GM23338 (cell line): Measurements from ENCODE around the gene AGPAT4. TPM values are rescaled to one million over a fixed set of nuclear protein-coding genes. Genes with fewer than 3 reads are reported as not detected.

Experiments
- ATAC-seq: fragments of 200-7000 bp; cut with Tn5 transposase; 3 replicates; pipeline ENCODE4 v1.9.1; 2020
- DNase-seq: peaks from one replicate; pipeline ENCODE4 v3.0.0-alpha.2; 2015; ENCODE audit warnings: low spot score
- H2AFZ ChIP-seq: fragments of 200-600 bp; sonication (generic); 2 replicates; pipeline ENCODE4 v1.8.0; 2016; ENCODE audit warnings: antibody characterized with exemption, mild to moderate bottlenecking, moderate library complexity
- H3F3A ChIP-seq: fragments of 200-600 bp; sonication (generic); replicated peaks from 2 replicates; pipeline ENCODE4 v1.8.0; 2017; ENCODE audit warnings: antibody characterized with exemption, mixed run types, low read depth
- H3K27ac ChIP-seq: fragments of 200-600 bp; sonication (generic); 2 replicates; pipeline ENCODE4 v1.6.1; 2016; ENCODE audit warnings: low read depth
- H3K27me3 ChIP-seq: fragments of 200-600 bp; sonication (generic); 2 replicates; pipeline ENCODE4 v1.8.0; 2016; ENCODE audit warnings: mild to moderate bottlenecking, mixed run types, moderate library complexity; ENCODE audit not compliant: insufficient read depth
- H3K36me3 ChIP-seq: fragments of 200-600 bp; sonication (generic); 2 replicates; pipeline ENCODE4 v1.8.0; 2016; ENCODE audit warnings: mild to moderate bottlenecking; ENCODE audit not compliant: insufficient read depth
- H3K4me1 ChIP-seq: fragments of 200-600 bp; sonication (generic); 2 replicates; pipeline ENCODE4 v1.8.0; 2016; ENCODE audit warnings: mild to moderate bottlenecking, moderate library complexity; ENCODE audit not compliant: insufficient read depth
- H3K4me2 ChIP-seq: fragments of 200-600 bp; sonication (generic); 2 replicates; pipeline ENCODE4 v1.7.1; 2017; ENCODE audit warnings: mixed run types
- H3K4me3 ChIP-seq: fragments of 200-600 bp; sonication (generic); 2 replicates; pipeline ENCODE4 v1.6.1; 2016; ENCODE audit warnings: mixed run types
- H3K79me2 ChIP-seq: fragments of 200-600 bp; sonication (generic); replicated peaks from 2 replicates; pipeline ENCODE4 v1.8.0; 2017; ENCODE audit warnings: mild to moderate bottlenecking; ENCODE audit not compliant: insufficient read depth
- H3K9me2 ChIP-seq: fragments of 200-600 bp; sonication (generic); 2 replicates; pipeline ENCODE4 v1.8.0; 2017; ENCODE audit not compliant: insufficient read depth
- H4K20me1 ChIP-seq: fragments of 200-600 bp; sonication (generic); replicated peaks from 2 replicates; pipeline ENCODE4 v1.8.0; 2017; ENCODE audit warnings: mild to moderate bottlenecking; ENCODE audit not compliant: insufficient read depth
- H3K27ac Mint-ChIP-seq: 2 replicates; pipeline ENCODE4 v1.8.0; 2020; ENCODE audit warnings: inconsistent platforms, mild to moderate bottlenecking, moderate library complexity, mixed read lengths
- H3K27me3 Mint-ChIP-seq: 3 replicates; pipeline ENCODE4 v1.8.0; 2022; ENCODE audit warnings: low read depth, mild to moderate bottlenecking, moderate library complexity, mixed read lengths, inconsistent platforms; ENCODE audit not compliant: insufficient read depth, poor library complexity
- H3K36me3 Mint-ChIP-seq: 3 replicates; pipeline ENCODE4 v1.8.0; 2021; ENCODE audit warnings: low read depth, mild to moderate bottlenecking, inconsistent platforms, moderate library complexity, mixed read lengths
- H3K4me1 Mint-ChIP-seq: 3 replicates; pipeline ENCODE4 v1.8.0; 2020; ENCODE audit warnings: mild to moderate bottlenecking, inconsistent platforms, mixed read lengths
- H3K4me3 Mint-ChIP-seq: 3 replicates; pipeline ENCODE4 v1.8.0; 2021; ENCODE audit warnings: moderate library complexity, mild to moderate bottlenecking, inconsistent platforms, mixed read lengths
- H3K9me3 Mint-ChIP-seq: 3 replicates; pipeline ENCODE4 v1.8.0; 2020; ENCODE audit warnings: moderate library complexity, mild to moderate bottlenecking, inconsistent platforms, mixed read lengths
- EZH2 ChIP-seq: fragments of 200-600 bp; sonication (generic); IDR thresholded peaks from one replicate; pipeline ENCODE4 v1.8.0; 2017; ENCODE audit warnings: antibody characterized with exemption, mild to moderate bottlenecking, low read depth; ENCODE audit not compliant: unreplicated experiment
- JUNB ChIP-seq: IDR thresholded peaks from one replicate; pipeline ENCODE4 v1.6.1; 2016; ENCODE audit warnings: antibody characterized with exemption; ENCODE audit not compliant: unreplicated experiment
- NANOG ChIP-seq: IDR thresholded peaks from 2 replicates; pipeline ENCODE4 v1.6.1; 2016; ENCODE audit warnings: antibody characterized with exemption, borderline replicate concordance
- POLR2AphosphoS5 ChIP-seq: IDR thresholded peaks from 2 replicates; pipeline ENCODE4 v1.6.1; 2016; ENCODE audit warnings: antibody characterized with exemption, low read depth
- REST ChIP-seq: IDR thresholded peaks from one replicate; pipeline ENCODE4 v1.6.1; 2018; ENCODE audit warnings: antibody characterized with exemption; ENCODE audit not compliant: unreplicated experiment
- STAT1 ChIP-seq: IDR thresholded peaks from one replicate; pipeline ENCODE4 v1.6.1; 2016; ENCODE audit warnings: antibody characterized with exemption; ENCODE audit not compliant: unreplicated experiment
- ZNF114 ChIP-seq: fragments of 250-450 bp; sonication (Bioruptor Pico); IDR thresholded peaks from 2 replicates; pipeline ENCODE4 v1.5.0; 2020; ENCODE audit warnings: mild to moderate bottlenecking, moderate library complexity
- polyA plus RNA-seq: library from polyadenylated mRNA; unstranded; fragments of >200 nt; fragmentation: Nextera tagmentation; extraction: Ambion mirVana; gene quantifications from 2 replicates; pipeline ENCODE4 v1.2.1, GENCODE V29; 2016
- total RNA-seq: library from RNA; depleted of rRNA; stranded (reverse); fragments of >200 nt; shearing (Covaris generic); gene quantifications from 2 replicates; pipeline ENCODE4 v1.2.3, GENCODE V29; 2014
- TF ChIP-seq, protein P1 (sequence below), 2 experiments: fragments of 200-600 bp in 1 of 2; sonication (generic) in 1 of 2; conservative IDR thresholded peaks; 2 replicates each; pipeline versions ENCODE4 v1.5.1 to v1.6.1; 2016 to 2017; ENCODE audit warnings: antibody characterized with exemption in 2 of 2, low read depth in 2 of 2, mild to moderate bottlenecking in 2 of 2, moderate library complexity in 1 of 2
- TF ChIP-seq, protein P2 (sequence below): fragments of 250-450 bp; sonication (Bioruptor Pico); IDR thresholded peaks from 2 replicates; pipeline ENCODE4 v1.5.0; 2020; ENCODE audit warnings: mild to moderate bottlenecking, moderate library complexity

The AGPAT4 gene
- total and polyA plus RNA-seq, 2 experiments from 2014 or later = 8.9 to 19.3 TPM

- no peak for TF ChIP-seq ZNF114 (CRISPR knock-in tag)
- no peak for TF ChIP-seq EZH2
- no peak for TF ChIP-seq POLR2AphosphoS5
- no peak for TF ChIP-seq JUNB
- TF ChIP-seq, protein P1, sequence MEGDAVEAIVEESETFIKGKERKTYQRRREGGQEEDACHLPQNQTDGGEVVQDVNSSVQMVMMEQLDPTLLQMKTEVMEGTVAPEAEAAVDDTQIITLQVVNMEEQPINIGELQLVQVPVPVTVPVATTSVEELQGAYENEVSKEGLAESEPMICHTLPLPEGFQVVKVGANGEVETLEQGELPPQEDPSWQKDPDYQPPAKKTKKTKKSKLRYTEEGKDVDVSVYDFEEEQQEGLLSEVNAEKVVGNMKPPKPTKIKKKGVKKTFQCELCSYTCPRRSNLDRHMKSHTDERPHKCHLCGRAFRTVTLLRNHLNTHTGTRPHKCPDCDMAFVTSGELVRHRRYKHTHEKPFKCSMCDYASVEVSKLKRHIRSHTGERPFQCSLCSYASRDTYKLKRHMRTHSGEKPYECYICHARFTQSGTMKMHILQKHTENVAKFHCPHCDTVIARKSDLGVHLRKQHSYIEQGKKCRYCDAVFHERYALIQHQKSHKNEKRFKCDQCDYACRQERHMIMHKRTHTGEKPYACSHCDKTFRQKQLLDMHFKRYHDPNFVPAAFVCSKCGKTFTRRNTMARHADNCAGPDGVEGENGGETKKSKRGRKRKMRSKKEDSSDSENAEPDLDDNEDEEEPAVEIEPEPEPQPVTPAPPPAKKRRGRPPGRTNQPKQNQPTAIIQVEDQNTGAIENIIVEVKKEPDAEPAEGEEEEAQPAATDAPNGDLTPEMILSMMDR (conservative IDR thresholded peaks at IDR 0.05; ENCODE audit: low read depth in 2 of 2) = no peak
- TF ChIP-seq STAT1 = no peak
- TF ChIP-seq, protein P2, sequence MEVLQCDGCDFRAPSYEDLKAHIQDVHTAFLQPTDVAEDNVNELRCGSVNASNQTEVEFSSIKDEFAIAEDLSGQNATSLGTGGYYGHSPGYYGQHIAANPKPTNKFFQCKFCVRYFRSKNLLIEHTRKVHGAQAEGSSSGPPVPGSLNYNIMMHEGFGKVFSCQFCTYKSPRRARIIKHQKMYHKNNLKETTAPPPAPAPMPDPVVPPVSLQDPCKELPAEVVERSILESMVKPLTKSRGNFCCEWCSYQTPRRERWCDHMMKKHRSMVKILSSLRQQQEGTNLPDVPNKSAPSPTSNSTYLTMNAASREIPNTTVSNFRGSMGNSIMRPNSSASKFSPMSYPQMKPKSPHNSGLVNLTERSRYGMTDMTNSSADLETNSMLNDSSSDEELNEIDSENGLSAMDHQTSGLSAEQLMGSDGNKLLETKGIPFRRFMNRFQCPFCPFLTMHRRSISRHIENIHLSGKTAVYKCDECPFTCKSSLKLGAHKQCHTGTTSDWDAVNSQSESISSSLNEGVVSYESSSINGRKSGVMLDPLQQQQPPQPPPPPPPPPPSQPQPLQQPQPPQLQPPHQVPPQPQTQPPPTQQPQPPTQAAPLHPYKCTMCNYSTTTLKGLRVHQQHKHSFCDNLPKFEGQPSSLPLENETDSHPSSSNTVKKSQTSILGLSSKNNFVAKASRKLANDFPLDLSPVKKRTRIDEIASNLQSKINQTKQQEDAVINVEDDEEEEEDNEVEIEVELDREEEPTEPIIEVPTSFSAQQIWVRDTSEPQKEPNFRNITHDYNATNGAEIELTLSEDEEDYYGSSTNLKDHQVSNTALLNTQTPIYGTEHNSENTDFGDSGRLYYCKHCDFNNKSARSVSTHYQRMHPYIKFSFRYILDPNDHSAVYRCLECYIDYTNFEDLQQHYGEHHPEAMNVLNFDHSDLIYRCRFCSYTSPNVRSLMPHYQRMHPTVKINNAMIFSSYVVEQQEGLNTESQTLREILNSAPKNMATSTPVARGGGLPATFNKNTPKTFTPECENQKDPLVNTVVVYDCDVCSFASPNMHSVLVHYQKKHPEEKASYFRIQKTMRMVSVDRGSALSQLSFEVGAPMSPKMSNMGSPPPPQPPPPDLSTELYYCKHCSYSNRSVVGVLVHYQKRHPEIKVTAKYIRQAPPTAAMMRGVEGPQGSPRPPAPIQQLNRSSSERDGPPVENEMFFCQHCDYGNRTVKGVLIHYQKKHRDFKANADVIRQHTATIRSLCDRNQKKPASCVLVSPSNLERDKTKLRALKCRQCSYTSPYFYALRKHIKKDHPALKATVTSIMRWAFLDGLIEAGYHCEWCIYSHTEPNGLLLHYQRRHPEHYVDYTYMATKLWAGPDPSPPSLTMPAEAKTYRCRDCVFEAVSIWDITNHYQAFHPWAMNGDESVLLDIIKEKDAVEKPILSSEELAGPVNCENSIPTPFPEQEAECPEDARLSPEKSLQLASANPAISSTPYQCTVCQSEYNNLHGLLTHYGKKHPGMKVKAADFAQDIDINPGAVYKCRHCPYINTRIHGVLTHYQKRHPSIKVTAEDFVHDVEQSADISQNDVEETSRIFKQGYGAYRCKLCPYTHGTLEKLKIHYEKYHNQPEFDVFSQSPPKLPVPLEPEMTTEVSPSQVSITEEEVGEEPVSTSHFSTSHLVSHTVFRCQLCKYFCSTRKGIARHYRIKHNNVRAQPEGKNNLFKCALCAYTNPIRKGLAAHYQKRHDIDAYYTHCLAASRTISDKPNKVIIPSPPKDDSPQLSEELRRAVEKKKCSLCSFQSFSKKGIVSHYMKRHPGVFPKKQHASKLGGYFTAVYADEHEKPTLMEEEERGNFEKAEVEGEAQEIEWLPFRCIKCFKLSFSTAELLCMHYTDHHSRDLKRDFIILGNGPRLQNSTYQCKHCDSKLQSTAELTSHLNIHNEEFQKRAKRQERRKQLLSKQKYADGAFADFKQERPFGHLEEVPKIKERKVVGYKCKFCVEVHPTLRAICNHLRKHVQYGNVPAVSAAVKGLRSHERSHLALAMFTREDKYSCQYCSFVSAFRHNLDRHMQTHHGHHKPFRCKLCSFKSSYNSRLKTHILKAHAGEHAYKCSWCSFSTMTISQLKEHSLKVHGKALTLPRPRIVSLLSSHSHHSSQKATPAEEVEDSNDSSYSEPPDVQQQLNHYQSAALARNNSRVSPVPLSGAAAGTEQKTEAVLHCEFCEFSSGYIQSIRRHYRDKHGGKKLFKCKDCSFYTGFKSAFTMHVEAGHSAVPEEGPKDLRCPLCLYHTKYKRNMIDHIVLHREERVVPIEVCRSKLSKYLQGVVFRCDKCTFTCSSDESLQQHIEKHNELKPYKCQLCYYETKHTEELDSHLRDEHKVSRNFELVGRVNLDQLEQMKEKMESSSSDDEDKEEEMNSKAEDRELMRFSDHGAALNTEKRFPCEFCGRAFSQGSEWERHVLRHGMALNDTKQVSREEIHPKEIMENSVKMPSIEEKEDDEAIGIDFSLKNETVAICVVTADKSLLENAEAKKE (CRISPR knock-in tag) = no peak
- TF ChIP-seq NANOG = no peak
- TF ChIP-seq REST = no peak
- H3K9me3 Mint-ChIP-seq = no peaks in the 10 kb centered on the region
- Histone ChIP-seq H2AFZ (no peak overlapping the region), H3K27me3 (no peaks in the 10 kb centered on the region), H3K27ac (no peak overlapping the region), H3F3A (no peaks in the 10 kb centered on the region), H3K79me2 (no peaks in the 10 kb centered on the region), H3K4me1 (no peaks in the 10 kb centered on the region), H3K4me3 (no peak overlapping the region), H4K20me1 (no peaks in the 10 kb centered on the region), H3K36me3 (no peaks in the 10 kb centered on the region), H3K4me2 (no peak overlapping the region), H3K9me2 (no peaks in the 10 kb centered on the region)
- no peak overlapping the region for H3K27ac Mint-ChIP-seq
- H3K27me3 Mint-ChIP-seq = no peaks in the 10 kb centered on the region
- H3K4me3 Mint-ChIP-seq = no peak overlapping the region
- ATAC-seq (no peak), DNase-seq (no peak)
- H3K4me1 Mint-ChIP-seq = no peaks in the 10 kb centered on the region; the same call in 2 of the 3 replicates
- peaks cover 44% of the 10 kb centered on the region for H3K36me3 Mint-ChIP-seq
Measured at GRCh38 chr6:161142957-161143296, 130.9 kb downstream of the AGPAT4 start.
